ENCODE results near the gene GRK5.

DNA sequence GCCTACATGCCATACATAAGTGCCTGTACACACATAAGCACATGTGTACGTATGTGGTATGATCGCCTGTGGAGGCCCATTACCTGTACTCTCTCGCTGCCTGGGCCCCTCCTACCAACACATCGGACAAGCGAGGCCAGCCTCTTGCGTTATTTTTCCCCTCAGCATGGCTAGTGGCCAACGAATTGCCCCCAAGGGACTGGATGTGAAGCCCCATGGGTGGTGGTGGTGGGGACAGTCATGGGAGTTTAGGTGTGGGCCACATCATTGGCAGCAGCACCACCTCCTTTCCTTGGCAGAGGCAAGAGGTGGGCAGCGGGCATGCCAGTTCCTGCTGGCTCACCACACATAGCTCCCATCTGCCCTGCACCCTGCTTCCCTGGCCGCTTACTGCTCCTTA, 10.0 kb downstream of the GRK5 start:
- TF ChIP-seq POLR2A (IDR thresholded peaks at IDR 0.05; ENCODE audit: low read length) = no peak
- no peak for TF ChIP-seq GATA1 (IDR thresholded peaks at IDR 0.05; ENCODE audit: low read depth, low read length)

Measured in erythroblast (primary cell).